H1 (cell line): ENCODE results near the gene EPB41L2. TPM values are rescaled to one million over a fixed set of nuclear protein-coding genes. Genes with fewer than 3 reads are reported as not detected.

Experiments
- CTCF ChIA-PET: fragments of 300-600 bp; sonication (Branson Sonifier 250); formaldehyde crosslinking; loops from one replicate; lab custom pipeline; 2021; ENCODE audit not compliant: partially characterized antibody; lab: Charles Lee
- POLR2A ChIA-PET: fragments of 300-600 bp; sonication (Branson Sonifier 250); formaldehyde crosslinking; loops from one replicate; lab custom pipeline; 2021; ENCODE audit warnings: inconsistent platforms; ENCODE audit not compliant: partially characterized antibody; lab: Charles Lee
- DNase-seq, 2 experiments: peaks; one replicate each; pipeline versions ENCODE4 v3.0.0 to v3.0.0-alpha.2; 2010 to 2022; ENCODE audit warnings: low spot score in 2 of 2, low read depth in 1 of 2, mixed read lengths in 1 of 2
- FAIRE-seq: peaks from 2 replicates; lab custom pipeline; 2011; peaks lifted over from hg19 to GRCh38; lab: Jason Lieb, UNC
- H2AFZ ChIP-seq: 2 replicates; pipeline ENCODE4 v1.8.1; 2012; ENCODE audit warnings: low read length, inconsistent platforms
- H2AK5ac ChIP-seq: 2 replicates; pipeline ENCODE4 v1.6.1; 2013; ENCODE audit warnings: low read depth, low read length
- H2BK120ac ChIP-seq: replicated peaks from 2 replicates; pipeline ENCODE3; 2013; ENCODE audit warnings: low read depth, low read length, inconsistent platforms
- H2BK12ac ChIP-seq: 2 replicates; pipeline ENCODE4 v1.6.1; 2013; ENCODE audit warnings: low read depth, low read length
- H2BK15ac ChIP-seq: 2 replicates; pipeline ENCODE4 v1.6.1; 2013; ENCODE audit warnings: low read length
- H2BK20ac ChIP-seq: 2 replicates; pipeline ENCODE4 v1.6.1; 2013; ENCODE audit warnings: low read length
- H2BK5ac ChIP-seq: 2 replicates; pipeline ENCODE4 v1.6.1; 2013; ENCODE audit warnings: low read depth, low read length
- H3K14ac ChIP-seq: 2 replicates; pipeline ENCODE4 v1.6.1; 2013; ENCODE audit warnings: inconsistent platforms; ENCODE audit not compliant: insufficient read length
- H3K18ac ChIP-seq: 2 replicates; pipeline ENCODE4 v1.6.1; 2013; ENCODE audit warnings: low read length; ENCODE audit errors: extremely low read depth
- H3K23ac ChIP-seq: 2 replicates; pipeline ENCODE4 v1.6.1; 2013; ENCODE audit warnings: inconsistent platforms; ENCODE audit not compliant: insufficient read length
- H3K23me2 ChIP-seq: 2 replicates; pipeline ENCODE4 v1.6.1; 2013; ENCODE audit warnings: low read depth, low read length
- H3K27ac ChIP-seq: 2 replicates; pipeline ENCODE4 v1.6.1; 2011; ENCODE audit warnings: low read depth, low read length, inconsistent platforms
- H3K27me3 ChIP-seq, 4 experiments: replicated peaks in 1 of 4; 1 replicate in 1 of 4; 2 replicates in 3 of 4; pipeline versions ENCODE4 v1.6.1 to v1.8.1; 2011 to 2013; ENCODE audit warnings: low read length in 3 of 4, mild to moderate bottlenecking in 3 of 4, inconsistent platforms in 2 of 4, mixed read lengths in 2 of 4, moderate library complexity in 1 of 4; ENCODE audit not compliant: control insufficient read depth in 3 of 4, insufficient read depth in 3 of 4; ENCODE audit errors: extremely low read depth in 1 of 4
- H3K36me3 ChIP-seq, 4 experiments: 2 replicates each; pipeline versions ENCODE4 v1.6.1 to v1.8.1; 2011 to 2013; ENCODE audit warnings: mild to moderate bottlenecking in 4 of 4, low read length in 3 of 4, moderate library complexity in 2 of 4, control low read depth in 1 of 4, inconsistent platforms in 1 of 4; ENCODE audit not compliant: insufficient read depth in 4 of 4, control insufficient read depth in 2 of 4
- H3K4ac ChIP-seq: replicated peaks from 2 replicates; pipeline ENCODE3; 2013; ENCODE audit warnings: low read length, low read depth, mixed read lengths, inconsistent platforms; ENCODE audit not compliant: insufficient read length
- H3K4me1 ChIP-seq, 4 experiments: replicated peaks in 1 of 4; 1 replicate in 1 of 4; 2 replicates in 3 of 4; pipeline versions ENCODE4 v1.6.1 to v1.8.1; 2011 to 2013; ENCODE audit warnings: low read length in 3 of 4, inconsistent platforms in 2 of 4, mixed read lengths in 1 of 4; ENCODE audit not compliant: insufficient read depth in 4 of 4, control insufficient read depth in 3 of 4
- H3K4me2 ChIP-seq, 2 experiments: 2 replicates each; pipeline versions ENCODE4 v1.6.1 to v1.8.1; 2011 to 2013; ENCODE audit warnings: low read depth in 2 of 2, low read length in 2 of 2, control low read depth in 1 of 2, inconsistent platforms in 1 of 2, mild to moderate bottlenecking in 1 of 2; ENCODE audit not compliant: insufficient read depth in 1 of 2
- H3K4me3 ChIP-seq, 4 experiments: fragments of 200-600, 300-600 bp in 1 of 4; sonication (generic), shearing (Covaris generic), sonication (Bioruptor Twin) in 1 of 4; 2 replicates each; pipeline versions ENCODE4 v1.5.1 to v1.8.1; 2011 to 2016; ENCODE audit warnings: low read length in 4 of 4, low read depth in 3 of 4, control low read depth in 2 of 4, inconsistent platforms in 2 of 4, mild to moderate bottlenecking in 2 of 4, mixed read lengths in 1 of 4, moderate library complexity in 1 of 4; ENCODE audit not compliant: insufficient read depth in 2 of 4; ENCODE audit errors: extremely low read depth in 1 of 4
- H3K56ac ChIP-seq: replicated peaks from 2 replicates; pipeline ENCODE3; 2013; ENCODE audit warnings: low read depth, mild to moderate bottlenecking, mixed read lengths, low read length, inconsistent platforms; ENCODE audit not compliant: insufficient read length
- H3K79me1 ChIP-seq: 2 replicates; pipeline ENCODE4 v1.6.1; 2013; ENCODE audit warnings: low read depth, low read length, control low read depth
- H3K79me2 ChIP-seq, 2 experiments: 2 replicates each; pipeline versions ENCODE4 v1.6.1 to v1.8.1; 2012 to 2013; ENCODE audit warnings: low read length in 2 of 2, mild to moderate bottlenecking in 2 of 2, inconsistent platforms in 1 of 2; ENCODE audit not compliant: insufficient read depth in 2 of 2, control insufficient read depth in 1 of 2
- H3K9ac ChIP-seq, 4 experiments: replicated peaks in 1 of 4; 1 replicate in 1 of 4; 2 replicates in 3 of 4; pipeline versions ENCODE4 v1.6.1 to v1.8.1; 2011 to 2013; ENCODE audit warnings: low read depth in 3 of 4, low read length in 3 of 4, control low read depth in 2 of 4, mild to moderate bottlenecking in 2 of 4, moderate library complexity in 2 of 4, inconsistent platforms in 1 of 4; ENCODE audit errors: extremely low read depth in 1 of 4
- H3K9me3 ChIP-seq, 2 experiments: 2 replicates each; pipeline versions ENCODE4 v1.6.1 to v1.8.1; 2012 to 2013; ENCODE audit warnings: mild to moderate bottlenecking in 2 of 2, moderate library complexity in 2 of 2, control low read depth in 1 of 2, inconsistent platforms in 1 of 2, low read depth in 1 of 2, low read length in 1 of 2, mixed read lengths in 1 of 2; ENCODE audit not compliant: insufficient read depth in 2 of 2
- H4K20me1 ChIP-seq, 2 experiments: replicated peaks in 1 of 2; 2 replicates each; pipeline versions ENCODE3 to v1.8.1; 2011 to 2013; ENCODE audit warnings: inconsistent platforms in 2 of 2, low read length in 2 of 2, mild to moderate bottlenecking in 1 of 2; ENCODE audit not compliant: insufficient read depth in 2 of 2, control insufficient read depth in 1 of 2
- H4K5ac ChIP-seq: 2 replicates; pipeline ENCODE4 v1.6.1; 2013; ENCODE audit warnings: low read length, low read depth, mixed read lengths, inconsistent platforms; ENCODE audit not compliant: insufficient read length
- H4K8ac ChIP-seq: 2 replicates; pipeline ENCODE4 v1.8.0; 2013; ENCODE audit warnings: mild to moderate bottlenecking, moderate library complexity, low read length, inconsistent platforms; ENCODE audit not compliant: insufficient read depth; ENCODE audit errors: extremely low read depth
- H4K91ac ChIP-seq: replicated peaks from 2 replicates; pipeline ENCODE3; 2013; ENCODE audit warnings: low read length, mixed read lengths, inconsistent platforms; ENCODE audit not compliant: insufficient read length
- EGR1 ChIP-seq: IDR thresholded peaks from 2 replicates; pipeline ENCODE4 v1.6.1; 2011; ENCODE audit warnings: low read depth, low read length, borderline replicate concordance
- WGBS, 2 experiments: shearing (Covaris generic) in 1 of 2; methylation state at CpG; one replicate each; pipeline versions ENCODE4 v1.1.6 to v1.1.7; 2013 to 2015; ENCODE audit warnings: low lambda C conversion rate in 2 of 2, mixed read lengths in 2 of 2, inconsistent platforms in 1 of 2, low coverage in 1 of 2, missing lambda C conversion rate in 1 of 2; ENCODE audit not compliant: insufficient replicate concordance in 2 of 2, insufficient coverage in 1 of 2, insufficient read length in 1 of 2; ENCODE audit errors: extremely low coverage in 1 of 2, missing lambda C conversion rate in 1 of 2; 5-methylcytosine and 5-hydroxymethylcytosine counted together
- polyA plus RNA-seq, 7 experiments: library from polyadenylated mRNA; depleted of rRNA in 3 of 7; stranded (reverse) in 5 of 7; unstranded in 2 of 7; fragments of >200 nt in 5 of 7; fragments of 200-250 nt in 2 of 7; gene quantifications; 1 replicate in 5 of 7; 2 replicates in 1 of 7; 4 replicates in 1 of 7; pipeline versions ENCODE4 v1.2.1 to v1.2.3, GENCODE V29; 2011 to 2013; ENCODE audit warnings: missing spikeins in 2 of 7, mixed read lengths in 2 of 7
- total RNA-seq: library from RNA; stranded (reverse); fragmentation: NEBNext Ultra II Directional; extraction: Animal tissue kit (Norgen Biotek cat#: 25700); gene quantifications from 2 replicates; pipeline ENCODE4 v1.2.1, GENCODE V29; 2021

Gene EPB41L2
- total and polyA plus RNA-seq, 2 of the 8 experiments (the other 6 are each of a cell fraction or from before 2014, with no cell fraction given), result 22.5 to 123 TPM

- H3K27me3 ChIP-seq, result no peaks in the 10 kb centered on the region
- TF ChIP-seq EGR1, result no peak
- peaks cover 5% of the 10 kb centered on the region for H3K23me2 ChIP-seq
- no peak overlapping the region for H2AFZ ChIP-seq
- H4K8ac ChIP-seq, result no peak overlapping the region
- WGBS, 2 experiments, result 91% methylated on average over 6 of the region's 6 CpGs; no CpG with 5 or more reads in 1 of the 2 experiments
- H4K91ac ChIP-seq, result no peak overlapping the region
- no peaks in the 10 kb centered on the region for H3K79me1 ChIP-seq
- no peak overlapping the region for H3K14ac ChIP-seq
- H4K20me1 ChIP-seq, result no peaks in the 10 kb centered on the region
- H3K56ac ChIP-seq, result no peak overlapping the region
- no peak overlapping the region for H2BK120ac ChIP-seq
- H3K9me3 ChIP-seq, result no peaks in the 10 kb centered on the region
- no peaks in the 10 kb centered on the region for H3K79me2 ChIP-seq
- no peak overlapping the region for H3K4me2 ChIP-seq
- H4K5ac ChIP-seq, result no peak overlapping the region
- H3K4me3 ChIP-seq, result no peak overlapping the region
- no peak overlapping the region for H3K18ac ChIP-seq
- H3K27ac ChIP-seq, result no peak overlapping the region
- no peak overlapping the region for H2AK5ac ChIP-seq
- no peak overlapping the region for H2BK12ac ChIP-seq
- FAIRE-seq, result no peak
- H3K9ac ChIP-seq, result no peak overlapping the region
- no peak for DNase-seq
- H3K4me1 ChIP-seq, result peaks cover 0 to 5% (median 2%) of the 10 kb centered on the region in 4 experiments; a peak in 3 of 7 replicates
- no peak overlapping the region for H3K23ac ChIP-seq
- H2BK15ac ChIP-seq, result no peak overlapping the region
- no peaks in the 10 kb centered on the region for H3K36me3 ChIP-seq
- ChIA-PET POLR2A (no interaction called here), CTCF (interaction anchor here (3.6 kb wide), 1 partner anchor 16 kb away, joined by 13 read pairs; no protein-coding TSS in a partner anchor)
- no peak overlapping the region for H2BK20ac ChIP-seq
- H3K4ac ChIP-seq, result no peak overlapping the region
- H2BK5ac ChIP-seq, result no peak overlapping the region
Observed at GRCh38 chr6:131067521-131067920, 4.5 kb upstream of the EPB41L2 start.
